GM12878 (cell line): ENCODE data around the gene ABCG1. TPM values are rescaled to one million over a fixed set of nuclear protein-coding genes. Genes with fewer than 3 reads are reported as not detected.

ENCODE experiments used
- ATAC-seq: fragments of 200-7000 bp; cut with Tn5 transposase; 3 replicates; pipeline ENCODE4 v1.9.1; 2020; ENCODE audit warnings: mild to moderate bottlenecking, moderate library complexity
- BruUV-seq: library from RNA; stranded (reverse); fragments of 400-500 nt; replicated peaks from 2 replicates; lab custom pipeline; 2021; lab: Mats Ljungman, UMichigan
- CTCF ChIA-PET: fragments of 300-600 bp; sonication (Branson Sonifier 250); formaldehyde crosslinking; extraction: SDS; loops from one replicate; lab custom pipeline; 2021; ENCODE audit warnings: inconsistent platforms; lab: Yijun Ruan, JAX
- POLR2A ChIA-PET: fragments of 350-600 bp; formaldehyde crosslinking; extraction: SDS; loops from one replicate; lab custom pipeline; 2021; ENCODE audit warnings: inconsistent platforms; lab: Charles Lee
- RAD21 ChIA-PET: fragments of 300-600 bp; sonication (Branson Sonifier 250); formaldehyde crosslinking; loops from one replicate; lab custom pipeline; 2023; ENCODE audit warnings: antibody characterized with exemption; ENCODE audit not compliant: unreplicated experiment; lab: Charles Lee
- SMC1A ChIA-PET: fragments of 300-600 bp; sonication (Branson Sonifier 250); formaldehyde crosslinking; loops from one replicate; lab custom pipeline; 2023; ENCODE audit not compliant: unreplicated experiment, uncharacterized antibody; lab: Charles Lee
- DNase-seq: peaks from one replicate; pipeline ENCODE4 v3.0.0-alpha.2; 2011; ENCODE audit warnings: low read depth, low spot score
- FAIRE-seq: peaks from 3 replicates; lab custom pipeline; 2011; peaks lifted over from hg19 to GRCh38; lab: Jason Lieb, UNC
- H2AFZ ChIP-seq: 2 replicates; pipeline ENCODE4 v1.6.0; 2011; ENCODE audit warnings: low read depth, low read length, control low read depth; ENCODE audit not compliant: control insufficient read depth
- H3K27ac ChIP-seq: 2 replicates; pipeline ENCODE4 v1.5.1; 2011; ENCODE audit warnings: control low read depth; ENCODE audit not compliant: control insufficient read depth, insufficient read depth
- H3K27me3 ChIP-seq, 2 experiments: replicated peaks in 1 of 2; 2 replicates each; pipeline versions ENCODE4 v1.6.0 to v1.6.1; 2011; ENCODE audit warnings: low read length in 1 of 2; ENCODE audit not compliant: control insufficient read depth in 2 of 2, insufficient read depth in 2 of 2
- H3K36me3 ChIP-seq, 2 experiments: 2 replicates each; pipeline ENCODE4 v1.5.1; 2011; ENCODE audit warnings: low read length in 1 of 2; ENCODE audit not compliant: control insufficient read depth in 2 of 2, insufficient read depth in 2 of 2
- H3K4me1 ChIP-seq: 2 replicates; pipeline ENCODE4 v1.6.1; 2011; ENCODE audit warnings: mild to moderate bottlenecking, low read length, moderate library complexity, mixed read lengths; ENCODE audit not compliant: control insufficient read depth, insufficient read depth
- H3K4me2 ChIP-seq: 2 replicates; pipeline ENCODE4 v1.6.0; 2011; ENCODE audit warnings: control low read depth; ENCODE audit not compliant: control insufficient read depth, insufficient read depth
- H3K4me3 ChIP-seq: fragments of 200-600 bp; sonication (generic); 2 replicates; pipeline ENCODE4 v1.5.1; 2016
- H3K79me2 ChIP-seq: 2 replicates; pipeline ENCODE4 v1.6.0; 2011; ENCODE audit warnings: low read length; ENCODE audit not compliant: control insufficient read depth, insufficient read depth
- H3K9ac ChIP-seq: 2 replicates; pipeline ENCODE4 v1.8.0; 2011; ENCODE audit warnings: low read length, control low read depth, mixed read lengths; ENCODE audit not compliant: control insufficient read depth, insufficient read depth
- H3K9me3 ChIP-seq: replicated peaks from 3 replicates; pipeline ENCODE4 v1.5.1; 2011; ENCODE audit warnings: mild to moderate bottlenecking, low read length; ENCODE audit not compliant: control insufficient read depth, insufficient read depth
- H4K20me1 ChIP-seq: 2 replicates; pipeline ENCODE4 v1.6.0; 2011; ENCODE audit not compliant: control insufficient read depth, insufficient read depth
- NR2C2 ChIP-seq: IDR thresholded peaks from 2 replicates; pipeline ENCODE4 v1.6.1; 2011; ENCODE audit warnings: borderline replicate concordance, low read depth; ENCODE audit not compliant: control insufficient read depth, insufficient read length
- RBBP5 ChIP-seq: fragments of 200-600 bp; sonication (generic); conservative IDR thresholded peaks from 2 replicates; pipeline ENCODE4 v1.6.1; 2016
- RELA ChIP-seq: fragments of 450-650 bp; IDR thresholded peaks from 2 replicates; pipeline ENCODE4 v1.8.0; 2014; ENCODE audit warnings: borderline replicate concordance; ENCODE audit not compliant: partially characterized antibody
- STAT3 ChIP-seq: IDR thresholded peaks from 2 replicates; pipeline ENCODE4 v1.6.1; 2011; ENCODE audit warnings: low read depth, low read length, improper control_type of control experiment
- YY1 ChIP-seq: IDR thresholded peaks from 2 replicates; pipeline ENCODE4 v1.6.1; 2011; ENCODE audit warnings: low read depth, mild to moderate bottlenecking, low read length
- WGBS: methylation state at CpG from one replicate; pipeline ENCODE4 v1.1.6; 2016; ENCODE audit warnings: low lambda C conversion rate; ENCODE audit not compliant: insufficient replicate concordance, insufficient coverage; ENCODE audit errors: missing lambda C conversion rate; 5-methylcytosine and 5-hydroxymethylcytosine counted together
- in situ Hi-C: fragments of 300-500 bp; cut with MboI; formaldehyde crosslinking; loops from 9 replicates; pipeline ENCODE4 v1.14.3; 2018; ENCODE audit warnings: mixed read lengths
- intact Hi-C: fragments of 100-400 bp; cut with micrococcal nuclease; formaldehyde crosslinking; loops from one replicate; pipeline ENCODE4 v1.14.2; 2022; ENCODE audit not compliant: unreplicated experiment
- polyA plus RNA-seq, 11 experiments: library from polyadenylated mRNA; depleted of rRNA in 4 of 11; unstranded in 6 of 11; stranded (reverse) in 5 of 11; fragments of >200 nt; fragmentation: Nextera tagmentation in 4 of 11; fragmentation: Illumina TruSeq in 1 of 11; extraction: Ambion mirVana in 4 of 11; extraction: Trizol in 1 of 11; gene quantifications; 1 replicate in 1 of 11; 2 replicates in 10 of 11; pipeline versions ENCODE4 v1.2.1 to v1.2.3, GENCODE V29; 2011 to 2016; ENCODE audit warnings: inconsistent platforms in 2 of 11, missing spikeins in 2 of 11, low read depth in 1 of 11
- total RNA-seq, 4 experiments: library from RNA; depleted of rRNA in 3 of 4; stranded (reverse); fragments of >200 nt in 3 of 4; fragmentation: Illumina TruSeq in 1 of 4; extraction: Trizol in 1 of 4; gene quantifications; 2 replicates each; pipeline versions ENCODE4 v1.2.1 to v1.2.3, GENCODE V29; 2013 to 2021

The ABCG1 gene
- total and polyA plus RNA-seq, 10 of the 15 experiments (the other 5 are each of a cell fraction or from before 2014, with no cell fraction given): 0.59 to 19.3 (median 5.7) TPM

GRCh38 chr21:42200906-42201614, 17.9 kb upstream of the ABCG1 start:
- intact Hi-C loops: no loop called here
- in situ Hi-C loops: loop anchor here (25.0 kb wide), 1 partner anchor 1486 kb away; no protein-coding TSS in a partner anchor
- no peak for FAIRE-seq
- Histone ChIP-seq H3K9ac (no peak overlapping the region), H3K27ac (no peak overlapping the region), H3K9me3 (no peaks in the 10 kb centered on the region; the same call in 2 of the 3 replicates), H4K20me1 (no peaks in the 10 kb centered on the region), H3K4me1 (peaks cover 4% of the 10 kb centered on the region; the same call in 1 of the 2 replicates), H3K27me3 (no peaks in the 10 kb centered on the region), H2AFZ (no peak overlapping the region), H3K79me2 (no peaks in the 10 kb centered on the region), H3K36me3 (no peaks in the 10 kb centered on the region), H3K4me2 (no peak overlapping the region), H3K4me3 (no peak overlapping the region)
- SMC1A ChIA-PET: interaction anchor here (0.6 to 1.3 kb wide), 8 partner anchors 11 to 51 kb away, joined by 3 to 6 read pairs (median 4); partner anchors contain the start of gene ABCG1
- RAD21 ChIA-PET: interaction anchor here (0.5 to 1.4 kb wide), 3 partner anchors 13 to 33 kb away, joined by 3 to 4 read pairs (median 4); no protein-coding TSS in a partner anchor
- DNase-seq: no peak
- TF ChIP-seq YY1: no peak
- TF ChIP-seq STAT3: no peak
- TF ChIP-seq RELA: no peak
- TF ChIP-seq RBBP5: no peak
- TF ChIP-seq NR2C2: no peak
- 73% methylated on average over 14 of the region's 14 CpGs for WGBS
- no TSS peak for BruUV-seq
- no peak for ATAC-seq
- CTCF ChIA-PET: interaction anchor here (0.6 to 1.3 kb wide), 4 partner anchors 19 to 1066 kb away, joined by 3 to 5 read pairs (median 4); no protein-coding TSS in a partner anchor
- POLR2A ChIA-PET: interaction anchor here (1.0 to 1.1 kb wide), 3 partner anchors 10 to 37 kb away, joined by 3 read pairs; no protein-coding TSS in a partner anchor
